Activated naive CD4-positive, alpha-beta T cell treated with anti-CD3 and anti-CD28 coated beads, Interleukin-2, amount 50 U/mL, for 24 hours (primary cell): ENCODE results near the gene LDB2.

ENCODE experiments used
- H3K27ac Mint-ChIP-seq: one replicate; pipeline ENCODE4 v1.8.0; 2021; ENCODE audit warnings: mild to moderate bottlenecking, mixed read lengths
- H3K27me3 Mint-ChIP-seq: one replicate; pipeline ENCODE4 v1.8.0; 2021; ENCODE audit warnings: mixed read lengths
- H3K36me3 Mint-ChIP-seq: one replicate; pipeline ENCODE4 v1.8.0; 2021; ENCODE audit warnings: mixed read lengths
- H3K4me1 Mint-ChIP-seq: one replicate; pipeline ENCODE4 v1.8.0; 2021; ENCODE audit warnings: mixed read lengths
- H3K4me3 Mint-ChIP-seq: one replicate; pipeline ENCODE4 v1.8.0; 2021; ENCODE audit warnings: mild to moderate bottlenecking, mixed read lengths
- H3K9me3 Mint-ChIP-seq: one replicate; pipeline ENCODE4 v1.8.0; 2021; ENCODE audit warnings: mixed read lengths

LDB2 gene

DNA sequence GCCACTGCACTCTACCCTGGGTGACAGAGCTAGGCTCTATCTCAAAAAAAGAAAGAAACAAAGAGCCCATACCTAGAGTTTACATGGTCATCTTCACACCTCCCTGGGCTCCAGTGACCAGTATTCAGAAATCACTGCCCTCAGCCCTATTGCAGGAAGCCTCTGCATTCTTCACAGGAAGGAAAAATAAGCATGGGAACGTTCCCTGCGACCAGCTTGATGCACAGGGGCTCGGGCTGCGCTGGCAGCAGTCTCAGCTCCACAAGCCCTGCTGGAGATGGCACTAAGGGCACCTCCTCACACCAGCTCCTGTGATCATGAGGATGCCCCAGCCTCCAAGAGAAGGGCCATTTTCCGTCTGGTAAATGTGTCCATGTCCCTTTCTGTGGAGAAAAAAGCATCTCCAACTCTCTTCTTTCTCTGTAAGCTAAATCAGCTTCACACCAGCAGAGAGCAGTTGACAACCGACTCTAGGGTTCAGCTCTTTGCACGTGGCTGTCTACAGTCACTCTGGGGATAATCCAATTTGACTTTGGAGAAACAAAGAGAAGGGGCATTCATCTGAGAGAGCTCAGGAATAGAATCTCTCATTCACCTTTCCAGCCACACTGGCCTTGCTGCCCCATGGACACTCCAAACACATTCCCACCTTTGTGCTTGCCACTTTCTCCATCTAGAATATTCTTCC lies 33.1 kb downstream of the LDB2 start:
- no peak overlapping the region for H3K4me3 Mint-ChIP-seq
- H3K27me3 Mint-ChIP-seq: peaks cover 4% of the 10 kb centered on the region
- H3K27ac Mint-ChIP-seq: no peak overlapping the region
- H3K4me1 Mint-ChIP-seq: no peaks in the 10 kb centered on the region
- H3K9me3 Mint-ChIP-seq: no peaks in the 10 kb centered on the region
- H3K36me3 Mint-ChIP-seq: no peaks in the 10 kb centered on the region

DNA sequence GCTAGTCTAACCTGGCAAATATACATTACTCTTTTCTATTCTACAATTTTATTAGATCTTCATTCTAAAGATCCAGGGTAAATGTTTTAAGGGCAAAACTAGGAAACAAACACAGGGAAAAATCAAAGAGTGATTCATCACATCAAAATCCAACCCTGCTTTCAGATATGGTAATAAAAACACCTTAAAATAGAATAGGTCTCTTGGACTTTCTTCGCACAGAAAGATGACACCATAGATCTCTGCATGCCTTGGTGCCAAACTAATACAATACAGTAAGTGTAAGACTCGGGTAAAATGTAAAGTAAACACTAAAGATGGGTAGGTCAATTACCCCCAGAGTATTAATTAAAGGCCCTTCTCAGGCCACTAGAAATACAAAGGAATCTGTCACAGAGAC lies 34.2 kb downstream of the LDB2 start:
- Mint-ChIP-seq H3K4me3 (no peak overlapping the region), H3K27ac (no peak overlapping the region), H3K9me3 (no peaks in the 10 kb centered on the region), H3K4me1 (no peaks in the 10 kb centered on the region), H3K27me3 (peaks cover 4% of the 10 kb centered on the region), H3K36me3 (no peaks in the 10 kb centered on the region)

DNA sequence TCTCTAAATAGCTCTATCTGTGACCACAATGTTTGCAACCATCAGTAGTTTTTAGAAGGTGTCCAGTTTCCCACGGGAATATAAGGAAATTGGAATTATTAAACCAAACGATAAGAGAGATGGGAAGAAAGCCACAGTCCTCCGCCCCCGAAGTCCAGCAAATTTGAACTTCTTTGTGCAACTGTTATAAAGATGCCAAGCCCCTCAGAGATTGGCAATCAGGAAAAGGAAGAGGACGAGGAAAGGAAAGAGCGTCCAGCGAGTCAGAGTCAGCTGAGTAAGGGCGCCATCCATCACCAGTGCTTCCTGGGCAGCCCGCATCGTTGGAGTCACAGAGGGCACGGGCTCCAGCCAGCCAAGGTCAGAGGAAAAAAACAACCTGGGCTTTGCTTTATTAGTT lies 35.7 kb downstream of the LDB2 start:
- no peaks in the 10 kb centered on the region for H3K36me3 Mint-ChIP-seq
- no peak overlapping the region for H3K4me3 Mint-ChIP-seq
- H3K9me3 Mint-ChIP-seq: no peaks in the 10 kb centered on the region
- H3K4me1 Mint-ChIP-seq: no peaks in the 10 kb centered on the region
- peaks cover 4% of the 10 kb centered on the region for H3K27me3 Mint-ChIP-seq
- no peak overlapping the region for H3K27ac Mint-ChIP-seq

DNA sequence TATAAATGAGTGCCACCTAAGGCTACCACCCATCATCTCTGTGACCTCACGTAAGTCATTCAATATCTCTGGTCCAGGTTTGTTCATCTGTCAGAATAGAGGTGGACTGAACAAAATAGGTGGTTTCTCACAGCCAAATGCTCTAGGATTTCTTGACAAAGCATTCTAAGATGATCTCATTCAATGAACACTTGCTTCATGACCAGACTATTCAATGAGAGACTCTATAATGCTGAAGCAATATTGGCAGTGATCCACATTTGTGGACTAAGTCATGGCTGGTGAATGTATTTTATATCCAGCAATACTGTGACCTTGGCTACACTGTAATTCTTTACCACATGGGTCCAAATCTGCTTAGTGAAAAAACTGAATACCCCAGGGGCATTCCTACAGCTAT lies 37.9 kb downstream of the LDB2 start:
- H3K4me1 Mint-ChIP-seq: no peaks in the 10 kb centered on the region
- no peak overlapping the region for H3K27ac Mint-ChIP-seq
- peaks cover 4% of the 10 kb centered on the region for H3K27me3 Mint-ChIP-seq
- H3K36me3 Mint-ChIP-seq: no peaks in the 10 kb centered on the region
- no peaks in the 10 kb centered on the region for H3K9me3 Mint-ChIP-seq
- H3K4me3 Mint-ChIP-seq: no peak overlapping the region

DNA sequence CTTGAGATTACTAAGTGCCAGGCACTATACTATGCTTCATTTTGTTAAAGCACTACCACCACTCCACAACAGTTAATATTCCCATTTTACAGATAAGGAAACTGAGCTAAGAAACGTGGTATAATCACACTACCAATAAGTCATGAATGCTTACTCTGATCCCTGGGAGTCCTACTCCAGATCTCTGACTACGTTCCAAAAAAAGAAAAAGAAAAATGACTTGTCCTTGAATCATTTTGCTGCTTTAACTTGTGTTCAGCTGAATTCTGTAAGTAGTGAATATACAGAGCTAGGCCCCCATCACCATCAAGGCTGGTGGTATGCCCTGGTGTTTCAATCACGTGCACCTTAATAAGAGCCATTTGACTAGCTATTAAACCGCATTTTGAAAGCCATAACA lies 39.4 kb downstream of the LDB2 start:
- no peaks in the 10 kb centered on the region for H3K4me1 Mint-ChIP-seq
- H3K9me3 Mint-ChIP-seq: no peaks in the 10 kb centered on the region
- no peaks in the 10 kb centered on the region for H3K36me3 Mint-ChIP-seq
- H3K27me3 Mint-ChIP-seq: peaks cover 4% of the 10 kb centered on the region
- H3K4me3 Mint-ChIP-seq: no peak overlapping the region
- no peak overlapping the region for H3K27ac Mint-ChIP-seq

DNA sequence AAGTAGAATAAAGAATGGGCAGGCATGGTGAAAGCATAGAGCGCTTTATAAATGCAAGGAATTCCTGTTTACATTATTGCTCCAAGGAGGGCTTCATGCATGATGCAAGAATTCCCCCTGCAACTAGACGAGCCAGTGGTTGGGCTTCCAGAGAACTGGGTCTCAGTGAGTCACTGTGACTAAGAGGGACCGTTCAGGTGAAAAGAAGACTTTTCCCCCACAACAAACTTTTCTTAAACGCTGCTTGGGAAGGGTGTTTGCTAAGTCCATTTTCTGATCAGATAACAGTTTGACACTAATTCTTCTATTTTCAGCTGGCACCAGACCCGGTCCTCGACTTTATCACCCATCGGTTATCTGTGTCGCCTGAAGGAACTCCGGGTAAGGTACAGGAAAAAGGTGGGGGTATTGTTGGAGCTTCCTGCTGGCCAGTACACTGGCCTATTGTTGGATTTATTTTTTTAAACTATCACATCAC lies 40.1 kb downstream of the LDB2 start:
- Mint-ChIP-seq H3K27ac (no peak overlapping the region), H3K4me1 (no peaks in the 10 kb centered on the region), H3K27me3 (peaks cover 4% of the 10 kb centered on the region), H3K9me3 (no peaks in the 10 kb centered on the region), H3K4me3 (no peak overlapping the region), H3K36me3 (no peaks in the 10 kb centered on the region)

DNA sequence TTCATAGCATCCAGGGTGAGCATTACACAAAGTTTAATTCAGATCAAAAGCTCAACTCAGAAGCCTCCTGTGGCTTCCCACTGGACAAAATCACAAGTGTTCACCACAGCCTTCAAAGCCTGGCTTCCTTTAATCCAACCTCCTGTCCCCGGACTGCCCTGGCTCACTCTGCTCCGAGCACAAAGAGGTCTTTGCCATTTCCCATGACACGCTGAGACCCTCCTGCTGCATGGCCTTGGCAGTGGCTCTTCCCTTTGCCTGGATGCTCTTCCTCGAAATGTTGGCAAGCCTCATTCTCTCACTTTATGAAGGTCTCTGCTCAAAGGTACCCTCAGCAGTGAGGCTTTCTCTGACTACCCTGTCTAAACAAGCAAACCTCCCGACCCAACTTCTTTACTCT lies 41.0 kb downstream of the LDB2 start:
- no peak overlapping the region for H3K4me3 Mint-ChIP-seq
- no peak overlapping the region for H3K27ac Mint-ChIP-seq
- no peaks in the 10 kb centered on the region for H3K4me1 Mint-ChIP-seq
- no peaks in the 10 kb centered on the region for H3K36me3 Mint-ChIP-seq
- no peaks in the 10 kb centered on the region for H3K9me3 Mint-ChIP-seq
- H3K27me3 Mint-ChIP-seq: peaks cover 4% of the 10 kb centered on the region

DNA sequence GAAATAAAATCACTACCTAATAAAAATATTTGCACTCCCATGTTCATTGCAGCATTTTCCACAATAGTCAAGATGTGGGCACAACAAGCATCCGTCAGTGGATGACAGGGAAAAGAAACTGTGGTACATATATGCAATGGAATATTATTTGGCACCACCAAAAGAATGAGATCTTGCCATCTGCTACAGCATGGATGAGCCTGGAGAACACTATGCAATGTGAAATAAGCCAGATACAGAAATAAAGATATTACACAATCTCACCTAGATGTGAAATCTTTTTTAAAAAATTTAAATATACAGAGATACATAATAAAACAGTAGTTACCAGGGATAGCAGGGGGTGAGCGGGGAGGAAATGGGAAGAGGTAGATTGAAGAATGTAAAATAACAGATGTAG lies 44.8 kb downstream of the LDB2 start:
- no peak overlapping the region for H3K27ac Mint-ChIP-seq
- H3K4me1 Mint-ChIP-seq: no peaks in the 10 kb centered on the region
- H3K36me3 Mint-ChIP-seq: peaks cover 2% of the 10 kb centered on the region
- no peak overlapping the region for H3K4me3 Mint-ChIP-seq
- H3K9me3 Mint-ChIP-seq: no peaks in the 10 kb centered on the region
- peaks cover 5% of the 10 kb centered on the region for H3K27me3 Mint-ChIP-seq

DNA sequence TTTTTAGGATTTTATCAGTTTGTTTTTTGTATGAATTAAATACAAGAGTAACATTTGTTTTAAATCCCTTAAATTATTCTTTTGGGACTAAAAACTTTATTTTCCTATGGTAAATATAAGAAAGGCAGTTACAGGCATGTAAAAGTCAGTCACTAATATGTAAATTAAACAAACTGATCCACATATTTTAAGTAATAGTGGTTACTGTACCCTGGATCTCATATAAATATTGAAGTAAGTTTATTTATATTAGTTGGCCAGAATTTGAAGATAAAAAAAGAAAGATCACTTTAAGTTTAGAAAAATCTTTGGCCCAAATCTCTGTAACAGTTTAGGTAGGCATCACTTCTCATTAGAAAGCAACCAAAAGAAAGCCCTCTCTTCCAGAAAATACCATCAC lies 45.8 kb downstream of the LDB2 start:
- peaks cover 7% of the 10 kb centered on the region for H3K27me3 Mint-ChIP-seq
- no peaks in the 10 kb centered on the region for H3K4me1 Mint-ChIP-seq
- H3K27ac Mint-ChIP-seq: no peak overlapping the region
- H3K4me3 Mint-ChIP-seq: no peak overlapping the region
- H3K36me3 Mint-ChIP-seq: peaks cover 2% of the 10 kb centered on the region
- H3K9me3 Mint-ChIP-seq: no peaks in the 10 kb centered on the region

GRCh38 chr4:16852228-16852627 lies 46.2 kb downstream of the LDB2 start:
- peaks cover 2% of the 10 kb centered on the region for H3K36me3 Mint-ChIP-seq
- H3K27me3 Mint-ChIP-seq: peaks cover 7% of the 10 kb centered on the region
- no peak overlapping the region for H3K4me3 Mint-ChIP-seq
- no peaks in the 10 kb centered on the region for H3K4me1 Mint-ChIP-seq
- H3K27ac Mint-ChIP-seq: no peak overlapping the region
- no peaks in the 10 kb centered on the region for H3K9me3 Mint-ChIP-seq

DNA sequence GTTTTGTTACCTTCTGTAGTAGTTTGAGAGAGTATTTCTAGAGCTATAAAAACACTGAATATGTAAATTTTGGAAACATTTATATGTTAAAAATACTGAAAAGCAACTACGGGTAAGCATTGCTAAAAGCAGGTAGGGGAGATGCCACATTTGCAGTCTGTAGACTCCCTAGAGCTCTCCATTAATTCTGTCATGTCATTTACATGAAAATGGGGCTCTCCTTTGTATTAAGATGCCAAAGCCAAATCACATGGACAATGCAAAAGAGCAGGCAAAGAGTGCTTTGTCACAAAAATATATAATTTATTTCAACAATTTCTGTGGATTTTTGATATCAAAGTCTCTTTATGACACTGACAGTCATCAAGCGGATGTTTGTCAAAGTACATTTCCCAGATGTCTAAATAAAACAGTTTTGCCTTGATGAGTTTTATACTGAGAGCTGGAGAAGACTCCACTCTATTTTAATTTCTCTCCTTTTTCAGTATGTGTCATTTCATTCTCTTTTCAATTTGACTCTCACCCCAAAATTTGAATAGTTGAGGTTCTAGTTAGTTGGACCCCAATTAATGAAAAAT lies 51.8 kb downstream of the LDB2 start:
- Mint-ChIP-seq H3K27ac (no peak overlapping the region), H3K27me3 (peaks cover 7% of the 10 kb centered on the region), H3K9me3 (no peaks in the 10 kb centered on the region), H3K4me3 (no peak overlapping the region), H3K36me3 (peaks cover 2% of the 10 kb centered on the region), H3K4me1 (no peaks in the 10 kb centered on the region)

DNA sequence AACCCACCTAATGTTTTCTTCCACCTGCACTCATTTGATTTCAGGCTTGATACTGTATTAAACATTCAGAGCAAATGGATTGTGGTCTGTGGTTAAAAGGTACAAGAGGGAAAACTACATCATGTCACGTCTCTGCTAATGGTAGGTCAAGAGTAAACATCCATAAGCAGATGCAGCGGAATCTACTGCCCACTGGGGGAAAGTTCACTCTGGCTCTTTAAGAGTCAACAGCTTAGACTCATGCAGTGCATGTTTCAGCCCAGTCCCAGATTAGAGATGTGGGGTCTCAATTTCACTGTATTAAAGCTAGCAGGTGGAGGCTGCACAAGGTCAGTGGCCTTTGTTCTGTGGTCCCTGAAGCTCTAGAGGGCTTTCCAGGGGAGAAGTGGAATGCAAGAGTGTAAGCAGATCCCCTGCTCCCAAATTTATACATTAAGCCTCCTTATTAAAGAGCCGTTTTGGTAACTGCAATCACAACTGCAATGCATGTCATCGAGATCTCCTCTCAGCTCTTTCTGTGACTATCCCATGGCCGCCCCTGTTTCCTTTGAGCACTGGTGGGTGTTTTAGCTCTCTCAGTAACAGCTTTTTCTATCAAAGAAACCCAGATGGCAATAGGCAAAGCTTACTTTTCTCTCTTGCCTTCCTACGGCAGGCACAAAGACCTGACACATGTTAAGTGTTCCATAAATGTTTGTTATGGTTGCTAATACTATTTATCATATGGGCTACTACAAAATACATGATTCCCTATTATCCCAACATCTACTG lies 53.4 kb downstream of the LDB2 start:
- Mint-ChIP-seq H3K27ac (no peak overlapping the region), H3K27me3 (peaks cover 5% of the 10 kb centered on the region), H3K4me1 (no peaks in the 10 kb centered on the region), H3K36me3 (no peaks in the 10 kb centered on the region), H3K4me3 (no peak overlapping the region), H3K9me3 (no peaks in the 10 kb centered on the region)

DNA sequence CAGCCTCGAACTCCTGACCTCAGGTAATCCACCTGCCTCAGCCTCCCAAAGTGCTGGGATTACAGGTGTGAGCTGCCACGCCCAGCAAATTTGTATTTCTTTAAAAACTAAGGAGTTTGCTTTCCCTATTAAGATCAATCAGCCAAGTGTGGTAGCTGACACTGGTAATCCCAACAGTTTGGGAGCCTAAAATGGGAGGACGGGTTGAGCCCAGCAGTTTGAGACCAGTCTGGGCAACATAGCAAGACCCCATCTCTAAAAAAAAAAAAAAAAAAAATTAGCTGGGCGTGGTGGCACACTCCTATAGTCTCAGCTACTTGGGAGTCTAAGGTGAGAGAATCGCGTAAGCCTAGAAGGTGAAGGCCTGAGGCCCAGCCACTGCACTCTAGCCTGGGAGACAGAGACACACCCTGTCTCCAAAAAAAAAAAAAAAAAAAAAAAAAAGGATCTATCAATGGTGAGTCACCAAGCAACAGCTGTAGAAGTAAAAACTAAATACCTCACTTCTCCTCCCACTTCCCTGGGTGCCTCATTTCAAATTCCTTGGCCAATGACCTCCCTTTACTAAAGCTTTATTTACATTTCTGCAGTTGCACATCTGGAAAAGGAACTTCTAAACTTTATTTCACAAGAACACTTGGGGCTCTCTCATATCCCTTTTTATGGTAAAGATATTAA lies 54.5 kb downstream of the LDB2 start:
- Mint-ChIP-seq H3K9me3 (no peaks in the 10 kb centered on the region), H3K4me1 (no peaks in the 10 kb centered on the region), H3K4me3 (no peak overlapping the region), H3K36me3 (no peaks in the 10 kb centered on the region), H3K27ac (no peak overlapping the region), H3K27me3 (peaks cover 3% of the 10 kb centered on the region)

DNA sequence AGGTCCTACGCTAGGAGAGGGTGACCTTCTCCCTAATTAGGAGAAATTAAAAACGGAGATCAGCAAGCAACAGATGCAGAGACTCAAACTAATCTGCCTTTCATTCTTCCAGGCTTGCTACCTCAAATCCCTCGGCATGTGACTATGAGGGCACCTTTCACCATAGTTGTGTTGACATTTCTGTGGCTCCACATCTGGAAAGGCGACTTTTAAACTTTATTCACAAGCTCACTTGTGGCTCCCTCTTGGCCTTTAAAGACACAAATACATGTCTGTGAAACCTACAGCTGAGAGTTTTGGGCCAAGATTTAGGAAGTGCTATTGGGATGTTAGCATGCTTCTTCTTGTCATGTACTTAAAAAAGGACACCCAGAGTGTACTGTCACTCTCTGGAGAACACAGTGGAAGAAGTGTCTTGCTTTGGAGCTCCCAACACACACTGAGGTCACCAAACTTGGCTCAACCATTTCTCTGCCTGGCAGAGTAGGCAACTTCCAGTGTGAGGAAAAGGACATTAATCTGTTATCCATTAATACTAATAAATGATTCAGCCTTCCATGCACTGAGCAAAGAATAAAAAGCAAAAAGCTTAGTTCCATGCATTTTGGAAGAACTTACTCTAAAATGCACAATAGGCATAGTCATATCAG lies 60.1 kb downstream of the LDB2 start:
- Mint-ChIP-seq H3K4me3 (no peak overlapping the region), H3K27me3 (peaks cover 4% of the 10 kb centered on the region), H3K9me3 (no peaks in the 10 kb centered on the region), H3K36me3 (no peaks in the 10 kb centered on the region), H3K27ac (no peak overlapping the region), H3K4me1 (no peaks in the 10 kb centered on the region)

- peaks cover 4% of the 10 kb centered on the region for H3K27me3 Mint-ChIP-seq
- no peak overlapping the region for H3K4me3 Mint-ChIP-seq
- H3K4me1 Mint-ChIP-seq: no peaks in the 10 kb centered on the region
- no peaks in the 10 kb centered on the region for H3K9me3 Mint-ChIP-seq
- no peaks in the 10 kb centered on the region for H3K36me3 Mint-ChIP-seq
- no peak overlapping the region for H3K27ac Mint-ChIP-seq
Measured at GRCh38 chr4:16837475-16837874, 61.0 kb downstream of the LDB2 start.
